H54 (cell line): Measurements from ENCODE around the gene PTP4A1.

Experiments
- DNase-seq: peaks from one replicate; pipeline ENCODE4 v3.0.0; 2011; ENCODE audit warnings: low spot score, mixed read lengths; ENCODE audit not compliant: insufficient read length
- FAIRE-seq: peaks from 3 replicates; lab custom pipeline; 2011; peaks lifted over from hg19 to GRCh38; lab: Jason Lieb, UNC
- POLR2A ChIP-seq: IDR thresholded peaks from 2 replicates; pipeline ENCODE4 v1.6.1; 2011; ENCODE audit warnings: low read depth, mild to moderate bottlenecking, low read length

PTP4A1 gene

DNA sequence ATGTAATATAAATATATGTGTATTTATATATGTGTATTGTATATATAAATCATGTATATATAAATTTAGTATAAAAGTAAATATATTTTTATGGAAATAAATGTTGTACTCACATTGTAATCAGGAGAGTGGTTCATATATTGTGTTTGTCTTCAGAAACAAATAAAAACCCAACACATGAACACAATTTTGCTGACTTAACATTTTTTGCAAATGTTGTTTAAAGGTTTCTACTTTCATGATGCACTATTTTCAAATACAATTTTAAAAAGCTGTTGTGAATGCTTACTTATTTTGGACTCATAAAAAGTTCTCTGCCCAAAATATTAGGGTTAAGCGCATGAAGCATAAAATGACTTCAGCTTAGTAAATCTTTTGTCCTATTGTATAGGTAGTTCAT lies 39.3 kb downstream of the PTP4A1 start:
- DNase-seq: no peak
- TF ChIP-seq POLR2A: no peak
- FAIRE-seq: no peak

DNA sequence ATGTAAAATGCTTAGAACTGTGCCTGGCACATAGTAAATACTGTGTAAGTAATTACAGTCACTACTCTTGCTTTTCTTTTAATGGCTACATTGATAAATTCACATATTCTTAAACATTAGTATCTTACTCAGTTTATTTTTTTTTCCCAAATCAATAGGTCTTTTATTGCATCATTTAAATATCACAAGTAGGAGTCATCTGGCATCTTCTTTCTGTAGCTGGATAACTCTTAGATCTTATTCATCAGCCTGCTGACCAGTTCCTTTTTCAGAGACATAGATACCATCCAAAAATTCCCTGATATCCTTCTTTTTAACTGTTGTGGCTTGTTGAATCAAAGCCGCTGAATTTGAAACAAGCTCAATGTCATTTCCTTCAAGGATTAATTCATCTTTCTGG lies 43.3 kb downstream of the PTP4A1 start:
- no peak for DNase-seq
- TF ChIP-seq POLR2A: no peak
- FAIRE-seq: no peak
